Endodermal cell (in vitro differentiated cells): ENCODE results near the gene FREM2. TPM values are rescaled to one million over a fixed set of nuclear protein-coding genes. Genes with fewer than 3 reads are reported as not detected.

Source experiments
- DNase-seq: peaks from one replicate; pipeline ENCODE4 v3.0.0-alpha.2; 2017
- H3K27ac ChIP-seq: 2 replicates; pipeline ENCODE4 v1.5.1; 2013; ENCODE audit warnings: mild to moderate bottlenecking, low read depth, low read length, moderate library complexity
- H3K27me3 ChIP-seq: 2 replicates; pipeline ENCODE4 v1.6.1; 2013; ENCODE audit warnings: mild to moderate bottlenecking, low read length, moderate library complexity; ENCODE audit not compliant: insufficient read depth, control insufficient read depth, poor library complexity, severe bottlenecking
- H3K36me3 ChIP-seq: 2 replicates; pipeline ENCODE4 v1.7.0; 2013; ENCODE audit warnings: mild to moderate bottlenecking, low read length, moderate library complexity; ENCODE audit not compliant: control insufficient read depth, insufficient read depth
- H3K4me1 ChIP-seq: one replicate; pipeline ENCODE4 v1.7.0; 2013; ENCODE audit warnings: low read length; ENCODE audit not compliant: control insufficient read depth, insufficient read depth
- H3K4me3 ChIP-seq: 2 replicates; pipeline ENCODE4 v1.5.1; 2013; ENCODE audit warnings: mild to moderate bottlenecking, low read length, moderate library complexity
- H3K9ac ChIP-seq: 2 replicates; pipeline ENCODE4 v1.6.1; 2013; ENCODE audit warnings: mild to moderate bottlenecking, low read length, moderate library complexity; ENCODE audit not compliant: poor library complexity, severe bottlenecking; ENCODE audit errors: extremely low read depth
- H3K9me3 ChIP-seq: 2 replicates; pipeline ENCODE4 v1.6.1; 2013; ENCODE audit warnings: mild to moderate bottlenecking, low read length, moderate library complexity; ENCODE audit not compliant: control insufficient read depth
- H3K27ac Mint-ChIP-seq: 2 replicates; pipeline ENCODE4 v1.8.0; 2020; ENCODE audit warnings: mixed read lengths
- H3K27me3 Mint-ChIP-seq: 2 replicates; pipeline ENCODE4 v1.8.0; 2021; ENCODE audit warnings: mild to moderate bottlenecking, mixed read lengths; ENCODE audit not compliant: insufficient read depth
- H3K36me3 Mint-ChIP-seq: 2 replicates; pipeline ENCODE4 v1.8.0; 2020; ENCODE audit warnings: low read depth, mixed read lengths
- H3K4me1 Mint-ChIP-seq: 2 replicates; pipeline ENCODE4 v1.8.0; 2020; ENCODE audit warnings: mixed read lengths
- H3K4me3 Mint-ChIP-seq: 2 replicates; pipeline ENCODE4 v1.8.0; 2020; ENCODE audit warnings: mild to moderate bottlenecking, moderate library complexity, mixed read lengths
- H3K9me3 Mint-ChIP-seq: 2 replicates; pipeline ENCODE4 v1.8.0; 2020; ENCODE audit warnings: mild to moderate bottlenecking, mixed read lengths
- CTCF ChIP-seq: fragments of 200-600 bp; sonication (generic); conservative IDR thresholded peaks from 2 replicates; pipeline ENCODE4 v1.5.0; 2021; ENCODE audit warnings: antibody characterized with exemption, mild to moderate bottlenecking
- WGBS, 2 experiments: methylation state at CpG; one replicate each; pipeline versions ENCODE4 v1.1.5 to v1.1.7; 2013; ENCODE audit warnings: missing lambda C conversion rate in 2 of 2, mixed read lengths in 1 of 2; ENCODE audit not compliant: insufficient coverage in 1 of 2, insufficient read length in 1 of 2; 5-methylcytosine and 5-hydroxymethylcytosine counted together
- total RNA-seq, 2 donors: library from RNA; stranded (reverse); fragmentation: NEBNext Ultra II Directional in 1 of 2; extraction: Animal tissue kit (Norgen Biotek cat#: 25700) in 1 of 2; gene quantifications; 2 replicates in 1 of 2; 3 replicates in 1 of 2; pipeline ENCODE4 v1.2.1, GENCODE V29; 2021

Gene FREM2
- total RNA-seq, 2 donors from 2014 or later: 20.4 to 28.4 TPM

DNA sequence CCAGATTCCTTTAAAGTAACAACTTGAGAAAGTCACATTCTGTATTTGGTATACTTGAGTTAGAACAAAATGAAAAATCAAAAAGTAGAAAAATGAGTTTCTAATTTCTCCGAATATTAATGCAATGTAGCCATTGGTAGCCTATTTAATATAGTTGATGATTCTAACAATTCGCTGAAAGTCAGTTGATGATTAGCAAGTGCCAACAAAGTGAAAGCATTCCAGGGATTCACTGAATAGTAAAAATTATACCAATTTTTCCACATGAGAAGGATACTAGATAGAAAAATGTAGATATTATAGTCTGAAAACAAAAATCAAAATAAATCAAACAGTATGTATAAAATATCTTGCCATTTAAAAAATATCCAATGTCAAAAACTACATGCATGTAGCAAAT is 117.2 kb downstream of the FREM2 start:
- 94% methylated on average over 2 of the region's 2 CpGs; no CpG with 5 or more reads in 1 of the 2 experiments for WGBS, 2 experiments
- DNase-seq: no peak
- Mint-ChIP-seq H3K9me3 (peaks cover 6% of the 10 kb centered on the region), H3K27me3 (no peaks in the 10 kb centered on the region), H3K4me1 (peaks cover 8% of the 10 kb centered on the region), H3K27ac (no peak overlapping the region), H3K4me3 (no peak overlapping the region), H3K36me3 (no peaks in the 10 kb centered on the region)
- Histone ChIP-seq H3K4me1 (peaks cover 6% of the 10 kb centered on the region), H3K9me3 (peaks cover 8% of the 10 kb centered on the region), H3K27me3 (no peaks in the 10 kb centered on the region), H3K36me3 (no peaks in the 10 kb centered on the region), H3K9ac (no peak overlapping the region), H3K27ac (peak overlapping the region; percentile 48), H3K4me3 (no peak overlapping the region)
- no peak for TF ChIP-seq CTCF

- no peaks in the 10 kb centered on the region for H3K27me3 ChIP-seq
- H3K4me1 Mint-ChIP-seq: peaks cover 8% of the 10 kb centered on the region
- peak overlapping the region; percentile 10 for H3K27ac ChIP-seq
- no peak for DNase-seq
- no peak for TF ChIP-seq CTCF
- H3K9ac ChIP-seq: no peak overlapping the region
- H3K9me3 Mint-ChIP-seq: peaks cover 11% of the 10 kb centered on the region
- H3K4me3 Mint-ChIP-seq: no peak overlapping the region
- H3K27ac Mint-ChIP-seq: no peak overlapping the region
- peaks cover 13% of the 10 kb centered on the region for H3K9me3 ChIP-seq
- 95% methylated on average over 1 of the region's 1 CpG; no CpG with 5 or more reads in 1 of the 2 experiments for WGBS, 2 experiments
- H3K27me3 Mint-ChIP-seq: no peaks in the 10 kb centered on the region
- no peak overlapping the region for H3K4me3 ChIP-seq
- no peaks in the 10 kb centered on the region for H3K36me3 Mint-ChIP-seq
- no peaks in the 10 kb centered on the region for H3K36me3 ChIP-seq
- peaks cover 6% of the 10 kb centered on the region for H3K4me1 ChIP-seq
These were observed 117.7 kb downstream of the FREM2 start for GRCh38 chr13:38804536-38804935.

GRCh38 chr13:38814331-38814730 is 127.5 kb downstream of the FREM2 start:
- H3K36me3 Mint-ChIP-seq: no peaks in the 10 kb centered on the region
- no peaks in the 10 kb centered on the region for H3K27me3 Mint-ChIP-seq
- peak overlapping the region; percentile 66 for H3K27ac Mint-ChIP-seq
- no peak for TF ChIP-seq CTCF
- no peak overlapping the region for H3K4me3 Mint-ChIP-seq
- H3K4me3 ChIP-seq: no peak overlapping the region
- H3K4me1 Mint-ChIP-seq: no peaks in the 10 kb centered on the region
- H3K9me3 ChIP-seq: peaks cover 26% of the 10 kb centered on the region
- H3K9me3 Mint-ChIP-seq: peaks cover 16% of the 10 kb centered on the region
- H3K27ac ChIP-seq: no peak overlapping the region
- no peak for DNase-seq
- H3K36me3 ChIP-seq: no peaks in the 10 kb centered on the region
- H3K9ac ChIP-seq: no peak overlapping the region
- WGBS, 2 experiments: 86% methylated on average over 1 of the region's 1 CpG; no CpG with 5 or more reads in 1 of the 2 experiments
- no peaks in the 10 kb centered on the region for H3K27me3 ChIP-seq
- no peaks in the 10 kb centered on the region for H3K4me1 ChIP-seq
